HG03469 (cell line): ENCODE data around the gene SLC7A10.

Experiments used
- ATAC-seq: cut with Tn5 transposase; IDR thresholded peaks from one replicate; pipeline ENCODE4 v1.9.1; 2021; ENCODE audit warnings: mild to moderate bottlenecking, moderate library complexity, moderate number of reproducible peaks; ENCODE audit not compliant: unreplicated experiment

SLC7A10 gene

DNA sequence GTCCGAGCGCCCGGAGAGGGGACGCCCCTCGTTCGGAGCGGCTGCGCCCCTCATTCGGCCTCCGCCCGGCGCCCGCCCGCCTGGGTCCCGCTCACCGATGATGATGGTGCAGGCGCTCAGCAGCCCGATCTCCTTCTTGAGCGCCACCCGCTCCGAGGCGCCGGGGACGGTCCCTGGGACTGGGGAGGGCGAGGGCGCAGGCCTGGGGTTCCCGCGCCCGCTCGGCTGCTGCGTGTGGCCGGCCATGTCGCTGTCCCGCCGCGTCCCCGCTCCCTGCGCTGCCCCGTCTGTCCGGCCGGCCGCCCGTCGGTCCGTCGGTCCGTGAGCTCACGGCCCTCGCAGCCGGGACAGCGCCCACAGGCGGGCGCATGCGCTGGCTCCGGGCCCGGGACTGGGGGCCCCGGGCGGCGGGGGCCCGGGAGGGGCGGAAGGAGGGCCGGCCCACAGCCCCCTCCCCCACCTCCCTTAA lies at the start of gene SLC7A10:
Gene SLC7A10, minus strand, starts transcription at position 393 of the 469 bp plus-strand sequence. Its CDS starts 147 bp downstream, at position 246.
- ATAC-seq = no peak

DNA sequence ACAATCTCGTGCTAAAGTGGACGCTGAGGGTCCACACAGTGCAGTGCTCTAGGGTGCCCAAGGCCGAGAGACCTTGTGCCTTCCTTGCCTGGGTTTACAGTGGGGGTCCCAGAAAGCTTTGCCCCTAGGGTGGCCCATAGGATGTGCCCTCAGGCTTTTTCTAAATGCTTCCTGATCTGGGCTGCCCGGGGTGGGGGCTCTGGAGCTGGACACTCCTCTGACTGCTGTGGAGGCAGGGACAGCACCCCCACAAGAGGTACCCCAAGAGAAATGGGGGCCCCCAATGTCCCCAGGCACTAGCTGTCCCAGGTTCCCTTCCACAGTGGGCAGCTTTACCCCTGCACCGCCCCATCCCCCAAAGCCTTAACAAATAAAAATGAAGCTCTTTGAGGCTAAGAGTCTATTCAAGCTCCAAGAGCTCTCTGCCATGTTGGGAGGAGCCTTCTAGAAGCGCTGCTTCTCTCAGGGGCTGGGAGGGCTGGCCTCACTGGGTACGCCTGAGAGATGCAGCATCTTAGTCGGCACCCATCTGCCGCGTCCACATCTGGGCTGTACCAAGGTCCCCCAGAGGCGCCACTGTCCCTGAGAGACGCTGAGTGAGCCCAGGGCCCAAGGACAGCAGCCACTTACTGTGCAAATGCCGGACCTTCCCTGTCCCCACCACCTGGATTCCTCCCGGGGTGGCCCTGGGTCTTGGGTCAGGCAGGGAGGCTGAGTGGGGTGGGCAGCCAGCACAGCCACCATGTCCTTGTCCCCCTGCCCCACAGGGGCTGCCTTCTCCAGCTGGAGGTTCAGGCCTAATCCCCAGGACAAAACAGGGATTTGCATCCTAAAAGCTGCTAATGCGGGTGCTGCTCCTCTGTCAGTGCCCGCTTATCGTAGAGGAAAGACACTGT lies 49.3 kb upstream of the SLC7A10 start:
- no peak for ATAC-seq

DNA sequence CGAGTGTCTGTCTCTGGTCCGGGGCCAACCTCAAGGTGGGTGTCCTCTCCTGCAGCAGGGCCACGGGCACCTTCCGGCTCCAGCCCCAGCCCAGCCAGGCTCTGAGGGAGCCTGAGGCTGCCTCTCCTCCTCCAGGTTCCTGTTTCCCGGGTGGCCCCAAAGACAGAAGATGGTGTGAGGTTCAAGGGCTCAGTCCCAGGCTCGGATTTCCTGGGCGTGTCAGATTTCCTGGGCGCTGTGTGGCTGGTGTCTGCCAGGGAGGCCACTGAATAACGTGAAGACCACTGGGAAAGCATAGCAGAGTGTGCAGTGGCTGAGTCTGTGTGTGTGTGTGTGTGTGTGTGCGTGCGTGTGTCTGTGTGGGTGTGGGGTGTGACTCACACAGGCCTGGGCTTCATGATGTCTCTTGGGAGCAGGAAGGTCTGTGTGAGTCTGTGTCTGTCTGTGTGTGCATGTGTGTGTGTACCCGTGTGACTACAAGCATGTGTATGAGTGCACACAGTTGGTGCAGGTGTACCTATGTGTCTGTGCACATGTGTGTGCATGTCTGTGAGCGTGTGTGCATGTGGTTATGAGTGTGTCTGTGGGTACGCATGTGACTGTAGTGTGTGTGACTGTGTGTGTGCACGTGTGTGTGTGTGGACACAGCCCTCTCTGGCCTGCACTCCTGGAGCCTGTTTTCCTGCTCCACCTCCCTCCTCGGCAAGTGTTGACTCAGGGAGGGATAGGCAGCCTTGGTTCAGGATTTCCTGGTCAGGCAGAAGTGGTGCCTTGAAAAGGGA lies 48.4 kb upstream of the SLC7A10 start:
- no peak for ATAC-seq

DNA sequence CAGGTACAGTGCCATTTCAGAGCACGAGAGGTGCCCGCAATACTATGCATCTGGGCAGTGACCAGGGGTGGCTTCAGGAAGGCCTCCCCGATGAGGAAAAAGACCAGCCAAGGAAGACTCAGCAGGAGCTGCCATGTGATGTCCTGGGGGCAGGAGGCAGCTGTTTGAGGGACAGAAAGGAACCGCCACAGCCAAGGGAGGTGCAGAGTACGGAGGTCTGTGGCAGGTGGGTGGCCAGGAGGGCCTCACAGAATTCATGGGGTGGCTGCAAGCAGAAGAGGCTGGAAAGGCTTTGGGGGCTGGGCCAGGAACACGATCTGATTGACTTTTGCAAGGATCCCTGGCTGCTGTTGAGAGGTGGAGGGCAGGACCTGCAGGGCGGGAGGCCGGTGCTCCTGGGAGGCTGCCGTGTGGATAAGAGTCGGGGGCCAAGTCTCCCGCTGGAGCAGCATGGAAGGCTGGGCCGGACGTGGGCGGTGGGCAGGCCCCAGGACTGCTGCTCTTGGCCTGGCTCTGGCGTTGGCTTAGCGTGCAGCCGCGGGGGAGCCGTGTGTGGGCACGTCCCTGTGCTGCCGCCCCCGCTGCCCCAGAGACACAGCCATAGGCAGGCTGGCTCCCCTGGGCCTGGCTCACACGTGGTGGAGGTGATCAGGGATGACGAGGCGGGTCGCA lies 47.6 kb upstream of the SLC7A10 start:
- no peak for ATAC-seq

DNA sequence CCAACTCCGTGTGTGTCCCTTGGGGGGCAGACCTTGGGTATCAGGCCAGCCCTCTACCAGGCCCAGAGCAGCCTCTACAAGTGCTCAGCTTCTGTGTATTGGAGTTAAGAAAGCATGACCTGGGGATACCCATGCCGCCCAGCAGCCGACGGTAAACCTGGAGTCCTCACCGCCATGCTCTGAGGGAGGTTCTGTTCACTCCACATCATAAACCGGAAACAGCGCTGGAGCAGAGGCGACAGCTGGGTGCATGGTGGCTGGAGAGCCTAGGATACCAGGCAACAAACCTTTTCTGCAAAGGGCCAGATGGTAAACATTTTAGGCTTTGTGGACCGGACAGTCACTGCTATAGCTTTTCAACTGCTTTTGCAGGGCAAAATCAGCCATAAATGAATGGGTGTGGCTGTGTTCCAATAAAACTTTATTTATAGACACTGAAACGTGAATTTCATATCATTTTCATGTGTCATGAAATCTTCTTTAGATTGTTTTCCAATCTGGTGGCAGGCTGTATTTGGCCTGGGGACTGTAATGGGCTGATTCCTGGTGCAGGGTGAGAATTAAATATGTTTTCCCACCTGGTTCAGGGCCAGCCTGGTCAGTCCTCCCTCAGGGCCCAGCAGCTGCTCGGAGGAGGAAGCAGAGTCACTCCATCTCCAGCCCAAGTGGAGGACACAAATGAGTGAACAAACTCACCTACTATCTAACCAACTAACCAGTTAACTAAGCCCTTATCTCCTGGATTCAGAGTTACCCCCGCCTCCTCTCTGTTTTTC lies 45.8 kb upstream of the SLC7A10 start:
- no peak for ATAC-seq

DNA sequence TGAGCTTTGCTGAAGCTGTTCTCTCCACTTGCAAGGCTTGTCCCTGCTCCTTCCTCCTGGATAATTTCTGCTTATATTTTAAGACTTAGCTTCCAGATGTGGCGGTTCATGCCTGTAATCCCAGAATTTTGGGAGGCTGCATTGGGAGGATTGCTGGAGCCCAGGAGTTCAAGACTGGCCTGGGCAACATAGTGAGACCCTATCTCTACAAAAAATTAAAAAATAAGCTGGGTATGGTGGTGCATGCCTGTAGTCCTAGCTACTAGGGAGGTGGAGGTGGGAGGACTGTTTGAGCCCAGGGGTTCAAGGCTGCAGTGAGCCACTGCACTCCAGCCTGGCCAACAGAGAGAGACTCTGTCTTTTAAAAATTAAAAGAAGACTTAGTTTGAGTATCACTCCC lies 45.1 kb upstream of the SLC7A10 start:
- ATAC-seq = no peak

DNA sequence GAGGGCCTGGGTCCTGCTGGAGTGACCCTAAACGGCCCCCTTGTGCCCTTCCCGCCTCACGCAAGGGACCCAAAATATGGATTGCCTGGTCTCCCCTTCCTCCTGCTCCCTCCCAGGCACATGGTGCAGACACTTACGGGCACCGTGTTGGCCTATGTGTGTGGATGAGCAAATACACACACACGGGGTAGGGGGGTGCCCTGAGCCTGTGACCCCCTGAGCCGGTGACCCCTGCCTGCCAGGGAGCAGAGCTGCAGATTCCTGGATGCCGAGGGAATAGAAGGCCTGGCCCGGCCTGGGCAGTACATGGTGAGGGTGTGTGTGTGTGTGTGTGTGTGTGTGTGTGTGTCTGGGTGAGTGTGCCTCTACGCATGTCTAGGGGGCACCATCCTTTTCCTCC lies 43.4 kb upstream of the SLC7A10 start:
- ATAC-seq = no peak

DNA sequence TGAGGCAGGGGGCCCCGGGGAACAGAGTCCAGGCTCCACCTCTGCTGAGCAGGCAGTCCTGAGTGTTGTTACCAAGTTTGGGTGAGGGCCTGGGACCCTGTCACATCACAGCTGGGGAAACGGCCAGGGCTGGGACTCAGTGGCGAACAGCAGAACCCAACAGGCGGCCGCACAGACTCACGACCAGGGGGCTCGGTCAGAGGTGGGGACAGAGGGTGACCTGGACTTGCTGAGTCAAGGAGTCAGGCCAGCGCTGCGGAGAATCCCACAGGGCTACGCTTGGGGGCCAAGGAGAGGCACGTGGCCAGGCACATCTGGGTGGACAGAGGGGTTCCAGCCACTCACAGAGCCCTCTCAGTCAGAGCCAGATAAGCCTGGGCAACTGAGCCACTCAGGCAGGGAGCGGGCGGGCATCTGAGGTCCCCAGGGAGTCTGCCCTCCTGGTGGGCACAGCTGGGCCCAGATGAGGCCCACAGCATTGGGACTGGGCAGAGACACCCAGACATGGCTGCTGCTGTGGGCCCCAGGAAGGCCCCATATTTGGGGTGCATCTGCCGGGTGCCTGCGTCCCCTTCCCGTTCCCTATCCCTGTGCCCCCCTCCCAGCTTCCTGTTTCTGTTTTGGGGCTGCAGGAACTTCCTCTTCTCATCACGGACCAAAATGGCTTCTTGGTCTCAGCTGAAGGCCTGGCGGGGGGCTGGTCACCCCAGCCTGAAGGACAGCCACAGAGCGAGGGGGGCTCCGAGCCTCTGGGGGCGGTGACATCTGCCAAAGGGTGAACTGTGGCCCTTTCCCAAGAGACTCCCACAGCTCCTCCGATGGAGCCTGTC lies 42.7 kb upstream of the SLC7A10 start:
- ATAC-seq = no peak

DNA sequence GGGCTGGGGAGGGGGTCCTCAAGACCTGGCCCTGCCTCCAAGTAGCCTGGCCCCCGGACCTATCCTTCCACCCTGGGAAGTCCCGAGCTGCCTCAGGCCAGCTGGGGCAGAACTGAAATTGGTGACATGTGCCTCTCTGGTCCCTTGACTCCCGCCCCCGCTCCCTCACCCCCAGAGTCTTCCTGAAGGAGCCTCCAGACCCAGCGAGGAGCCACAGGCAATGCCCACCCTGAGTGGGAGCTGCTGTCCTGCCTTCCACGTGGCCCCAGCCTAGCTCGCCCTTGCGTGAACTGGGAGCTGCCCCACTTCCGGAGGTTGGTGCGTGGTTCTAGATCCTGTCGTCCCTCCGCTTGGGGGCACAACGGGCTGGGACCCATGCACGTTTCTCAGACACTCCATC lies 42.1 kb upstream of the SLC7A10 start:
- no peak for ATAC-seq

DNA sequence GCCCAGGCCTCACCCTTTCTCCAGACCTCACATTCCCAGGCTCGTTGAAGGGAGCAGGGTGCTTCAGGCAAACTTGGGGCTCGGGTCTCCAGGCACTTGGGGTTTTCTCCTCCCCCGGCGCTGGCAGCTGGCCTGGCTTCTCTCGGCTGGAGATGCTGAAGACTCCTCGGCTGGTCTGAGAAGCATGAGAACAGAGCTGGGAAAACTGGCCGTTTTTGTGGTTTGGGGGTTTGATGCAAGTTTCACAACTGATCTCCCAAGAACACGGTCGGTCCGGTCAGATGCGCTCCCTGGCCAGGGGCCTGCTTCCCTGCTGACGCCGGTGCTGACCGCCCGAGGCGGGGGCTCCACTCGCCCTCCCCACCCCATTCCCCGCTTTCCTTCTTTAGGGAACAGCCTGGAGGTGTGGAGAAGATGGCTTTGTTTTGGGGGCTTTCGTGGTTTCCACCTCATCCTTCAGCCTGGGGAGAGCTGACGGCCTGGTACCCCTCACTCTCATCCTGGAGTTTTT lies 41.4 kb upstream of the SLC7A10 start:
- no peak for ATAC-seq

DNA sequence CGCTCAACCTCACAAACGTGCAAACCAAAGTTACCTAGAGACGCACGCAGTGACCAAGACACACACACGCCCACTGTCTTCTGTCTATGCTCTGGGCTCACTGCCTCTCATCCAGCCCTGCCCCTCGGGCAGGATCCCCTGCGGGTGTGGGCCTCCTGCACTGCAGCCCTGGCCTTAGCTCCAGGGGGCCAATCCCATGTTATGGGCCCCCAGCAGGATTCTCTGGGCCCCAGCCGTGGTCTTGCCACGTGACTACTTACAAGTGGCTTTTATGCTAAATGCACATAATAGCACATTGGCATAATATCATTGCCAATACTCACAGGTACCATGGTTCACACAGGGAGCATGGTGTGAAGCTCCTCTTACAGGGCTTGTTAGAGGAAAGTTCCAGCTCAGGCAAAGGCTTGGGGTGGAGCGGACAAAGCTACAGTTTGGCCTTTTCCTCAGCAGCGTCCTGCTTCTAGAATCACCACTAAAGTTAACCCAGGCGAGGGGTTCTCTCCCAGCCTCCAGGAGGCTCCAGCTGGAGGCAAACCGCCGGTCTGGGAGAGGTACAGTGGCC lies 39.3 kb upstream of the SLC7A10 start:
- ATAC-seq = no peak

DNA sequence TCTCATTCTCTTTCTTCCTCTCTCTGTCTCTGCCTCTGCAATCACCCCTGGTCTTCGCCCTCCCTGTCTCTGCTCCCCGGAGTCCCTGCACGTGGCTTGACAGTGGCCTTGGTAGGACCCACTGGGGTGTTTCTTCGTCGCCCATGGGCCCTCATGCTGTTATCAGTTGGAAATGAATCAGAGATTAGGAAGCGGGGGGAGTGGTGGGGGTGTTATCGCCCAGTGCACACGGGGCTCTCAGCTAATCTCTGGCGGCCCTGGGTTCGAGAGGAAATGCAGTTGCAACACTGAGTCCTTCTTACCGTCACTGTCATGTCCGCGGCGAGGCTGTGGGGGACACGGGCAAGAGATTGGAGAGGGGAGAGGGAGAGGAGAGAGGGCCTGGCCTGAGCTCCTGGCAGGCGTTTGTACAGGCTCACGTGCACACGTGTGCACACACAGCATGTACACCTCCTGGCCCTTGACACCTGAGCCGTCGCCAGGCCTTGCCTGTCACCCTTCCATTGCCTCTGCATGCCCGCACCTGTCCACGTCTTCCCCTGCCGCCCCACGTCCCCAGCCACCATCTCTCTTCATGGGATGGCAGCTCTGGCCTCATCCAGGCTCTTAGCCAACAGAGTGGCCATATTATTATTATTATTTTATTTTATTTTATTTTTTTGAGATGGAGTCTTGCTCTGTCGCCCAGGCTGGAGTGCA lies 37.8 kb upstream of the SLC7A10 start:
- no peak for ATAC-seq

DNA sequence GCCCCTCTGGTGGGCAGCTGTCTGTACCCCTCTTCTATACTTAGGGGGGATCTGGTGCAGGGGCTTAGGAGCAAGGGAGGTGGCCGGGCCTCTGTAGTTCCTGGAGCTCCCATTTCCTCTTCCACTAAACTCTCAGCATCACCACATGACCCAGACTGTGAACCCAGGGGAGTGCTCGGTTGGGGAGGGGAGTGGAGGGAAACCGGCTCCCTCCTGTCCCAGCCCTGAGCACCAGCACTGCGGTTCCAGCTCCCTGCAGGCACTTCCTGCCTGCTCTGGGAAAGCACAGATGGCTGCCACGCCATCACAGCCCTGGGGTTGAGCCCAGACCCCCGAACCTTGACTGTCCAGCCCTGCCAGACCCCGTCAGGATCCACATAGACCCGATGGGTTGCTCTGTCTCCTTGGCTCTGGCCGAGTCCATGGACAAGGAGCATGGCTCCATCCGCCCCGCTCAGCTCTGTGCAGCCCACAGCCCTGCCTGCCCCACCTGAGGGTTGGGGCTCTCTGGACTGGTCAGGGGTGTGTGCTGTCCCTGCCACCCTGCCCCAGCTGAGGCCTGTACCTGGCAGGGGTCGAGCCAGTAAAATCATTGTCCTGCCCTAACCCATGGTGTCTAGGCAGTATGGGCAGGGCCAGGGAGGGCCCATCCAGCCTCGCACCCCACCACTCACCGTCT lies 36.0 kb upstream of the SLC7A10 start:
- ATAC-seq = no peak

DNA sequence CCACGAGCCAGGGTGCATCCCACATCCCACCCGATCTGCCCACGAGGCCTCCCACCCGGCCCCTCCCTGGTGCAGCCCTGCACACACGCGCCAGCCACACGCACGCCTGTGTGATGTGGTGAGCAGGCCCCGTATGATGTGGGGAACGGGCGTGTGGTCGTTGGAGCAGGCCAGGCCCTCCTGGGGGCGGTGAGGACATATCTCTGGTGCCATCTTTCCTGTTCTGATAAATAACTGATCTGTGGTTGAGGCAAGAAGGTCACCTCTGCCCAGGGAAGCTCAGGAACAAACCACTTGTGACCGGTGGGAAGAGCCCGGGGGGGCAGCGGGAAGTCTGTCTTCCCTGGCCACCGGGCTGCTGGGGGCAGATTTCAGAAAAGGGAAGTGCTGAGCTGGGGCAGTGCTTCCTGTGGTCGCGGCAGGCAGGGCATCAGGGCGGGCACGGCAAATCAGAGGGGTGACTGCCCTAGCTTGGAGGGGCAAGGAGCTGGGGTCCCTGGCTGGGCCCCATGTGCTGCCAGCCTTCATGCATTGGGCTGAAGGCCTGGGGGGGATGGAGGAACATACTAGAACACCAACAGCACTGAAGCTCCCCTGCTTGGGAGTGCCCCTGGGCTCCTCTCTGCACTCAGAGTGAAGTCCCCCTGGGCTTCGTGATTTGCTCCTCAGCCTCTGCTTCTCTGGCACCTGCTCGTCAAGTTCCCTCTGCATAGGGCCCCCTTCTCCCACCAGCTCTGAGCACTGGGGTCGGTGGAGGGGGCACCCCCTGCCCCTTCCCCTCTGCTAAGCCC lies 35.2 kb upstream of the SLC7A10 start:
- no peak for ATAC-seq

DNA sequence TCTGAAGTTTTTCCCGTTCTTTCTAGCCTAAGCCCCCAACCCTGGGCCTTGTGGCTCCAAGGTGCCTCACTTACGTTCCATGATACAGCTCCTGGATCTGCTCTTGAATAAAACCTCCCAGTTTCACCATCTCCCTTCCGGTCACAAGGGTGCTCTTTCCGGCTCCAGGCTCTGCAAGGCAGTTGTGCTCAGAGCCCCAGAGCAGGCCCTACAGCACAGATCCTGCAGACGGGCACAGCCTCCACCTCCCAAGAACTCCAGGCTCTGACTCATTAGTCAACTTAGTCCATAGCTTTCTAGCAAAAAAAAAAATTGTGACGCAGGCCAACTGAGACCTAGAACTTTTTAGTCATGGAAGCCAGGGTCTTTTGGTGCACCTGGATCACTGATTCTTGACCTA lies 33.9 kb upstream of the SLC7A10 start:
- no peak for ATAC-seq

DNA sequence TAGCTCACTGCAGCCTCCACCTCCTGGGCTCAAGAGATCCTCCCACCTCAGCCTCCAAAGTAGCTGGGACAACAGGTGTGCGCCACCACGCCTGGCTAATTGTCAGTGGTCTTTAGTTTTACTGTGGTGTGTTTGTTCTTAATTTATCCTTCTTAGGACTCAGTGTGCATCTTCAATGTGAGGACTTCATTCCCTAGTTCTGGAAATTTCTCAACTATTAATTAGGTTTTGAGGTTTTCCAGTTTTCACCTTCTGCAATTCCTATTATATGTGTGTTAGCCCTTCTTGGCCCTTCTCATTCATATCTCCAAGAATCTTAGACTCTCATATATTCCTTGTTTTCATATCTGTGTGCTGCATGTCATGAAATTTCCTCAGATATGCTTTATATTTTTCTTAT lies 32.2 kb upstream of the SLC7A10 start:
- ATAC-seq = no peak

DNA sequence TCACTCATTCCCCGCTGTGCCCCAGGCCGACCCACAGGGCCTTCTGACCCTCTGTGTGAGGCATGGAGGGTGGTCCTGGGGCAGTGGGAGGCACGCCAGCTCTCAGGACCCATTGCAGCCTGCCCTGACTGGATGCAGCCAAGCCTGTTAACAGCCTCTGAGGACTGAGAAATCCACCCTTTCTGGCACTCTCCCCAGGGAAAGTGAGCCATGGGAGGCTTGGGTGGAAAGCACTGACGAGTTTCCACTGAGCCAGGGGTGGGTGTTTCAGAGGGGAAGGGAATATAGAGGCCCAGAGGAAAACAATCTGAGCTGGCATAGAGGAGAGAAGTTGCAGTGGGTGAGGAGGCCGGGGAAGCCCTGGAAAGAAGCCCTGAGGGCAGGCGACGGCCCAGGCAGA lies 30.6 kb upstream of the SLC7A10 start:
- no peak for ATAC-seq
